ENCODE results near the gene CDH4. TPM values are rescaled to one million over a fixed set of nuclear protein-coding genes. Genes with fewer than 3 reads are reported as not detected.

CDH4 gene
- total and polyA plus RNA-seq, 7 donors: under 0.01 to 0.06 TPM; not detected in 5

GRCh38 chr20:61691978-61692377 is 439.9 kb downstream of the CDH4 start:
- Histone ChIP-seq H3K36me3 (no peaks in the 10 kb centered on the region), H3K27me3 (peaks cover 0 to 62% (median 20%) of the 10 kb centered on the region in 3 donors), H3K9me3 (no peaks in the 10 kb centered on the region), H3K4me1 (no peaks in the 10 kb centered on the region), H3K27ac (no peak overlapping the region), H3K4me3 (no peak overlapping the region)
- intact Hi-C loops (cut with DNase I): no loop called here
- 87 to 92% methylated on average over 1 of the region's 1 CpG for WGBS, 2 donors
- no peak for DNase-seq
- TF ChIP-seq CTCF (IDR thresholded peaks at IDR 0.05) (no peak), POLR2AphosphoS5 (IDR thresholded peaks at IDR 0.05) (no peak), EP300 (IDR thresholded peaks at IDR 0.05) (no peak), POLR2A (IDR thresholded peaks at IDR 0.05) (no peak)

- intact Hi-C loops (cut with DNase I): no loop called here
Measured at GRCh38 chr20:61692479-61692878, 440.4 kb downstream of the CDH4 start.

GRCh38 chr20:61693055-61693600 is 441.1 kb downstream of the CDH4 start:
- peaks cover 0 to 54% (median 18%) of the 10 kb centered on the region in 3 donors for H3K27me3 ChIP-seq
- H3K27ac ChIP-seq: no peak overlapping the region
- no peak overlapping the region for H3K4me3 ChIP-seq
- 73 to 78% methylated on average over 12 of the region's 12 CpGs for WGBS, 2 donors
- no peaks in the 10 kb centered on the region for H3K9me3 ChIP-seq
- intact Hi-C loops (cut with DNase I): no loop called here
- no peaks in the 10 kb centered on the region for H3K4me1 ChIP-seq
- no peaks in the 10 kb centered on the region for H3K36me3 ChIP-seq
- no peak for TF ChIP-seq CTCF (IDR thresholded peaks at IDR 0.05)
- TF ChIP-seq EP300 (IDR thresholded peaks at IDR 0.05): no peak
- TF ChIP-seq POLR2A (IDR thresholded peaks at IDR 0.05): no peak
- no peak for TF ChIP-seq POLR2AphosphoS5 (IDR thresholded peaks at IDR 0.05)
- DNase-seq: no peak

More at GRCh38 chr20:61692479-61692878, 440.4 kb downstream of the CDH4 start:
- no peak overlapping the region for H3K27ac ChIP-seq
- H3K27me3 ChIP-seq: peaks cover 0 to 60% (median 20%) of the 10 kb centered on the region in 3 donors
- no peak overlapping the region for H3K4me3 ChIP-seq
- no peaks in the 10 kb centered on the region for H3K4me1 ChIP-seq
- H3K36me3 ChIP-seq: no peaks in the 10 kb centered on the region
- no peak for DNase-seq
- TF ChIP-seq EP300 (IDR thresholded peaks at IDR 0.05): no peak
- TF ChIP-seq POLR2A (IDR thresholded peaks at IDR 0.05): no peak
- no peak for TF ChIP-seq CTCF (IDR thresholded peaks at IDR 0.05)
- no peak for TF ChIP-seq POLR2AphosphoS5 (IDR thresholded peaks at IDR 0.05)
- H3K9me3 ChIP-seq: no peaks in the 10 kb centered on the region
- WGBS, 2 donors: 77 to 83% methylated on average over 6 of the region's 6 CpGs

GRCh38 chr20:61694682-61695081 is 442.6 kb downstream of the CDH4 start:
- TF ChIP-seq POLR2AphosphoS5 (IDR thresholded peaks at IDR 0.05) (no peak), CTCF (IDR thresholded peaks at IDR 0.05) (no peak), EP300 (IDR thresholded peaks at IDR 0.05) (no peak), POLR2A (IDR thresholded peaks at IDR 0.05) (no peak)
- Histone ChIP-seq H3K4me3 (no peak overlapping the region), H3K27me3 (peaks cover 0 to 48% (median 8%) of the 10 kb centered on the region in 3 donors), H3K4me1 (no peaks in the 10 kb centered on the region), H3K27ac (no peak overlapping the region), H3K36me3 (no peaks in the 10 kb centered on the region), H3K9me3 (no peaks in the 10 kb centered on the region)
- intact Hi-C loops (cut with DNase I): no loop called here
- DNase-seq: no peak
- 77 to 79% methylated on average over 15 of the region's 15 CpGs for WGBS, 2 donors

GRCh38 chr20:61695741-61696140 is 443.7 kb downstream of the CDH4 start:
- Histone ChIP-seq H3K27me3 (peaks cover 0 to 40% (median 0%) of the 10 kb centered on the region in 3 donors), H3K4me1 (no peaks in the 10 kb centered on the region), H3K9me3 (no peaks in the 10 kb centered on the region), H3K36me3 (no peaks in the 10 kb centered on the region), H3K4me3 (no peak overlapping the region), H3K27ac (no peak overlapping the region)
- no peak for DNase-seq
- WGBS, 2 donors: 78 to 81% methylated on average over 9 of the region's 9 CpGs
- TF ChIP-seq EP300 (IDR thresholded peaks at IDR 0.05): no peak
- TF ChIP-seq POLR2A (IDR thresholded peaks at IDR 0.05): no peak
- intact Hi-C loops (cut with DNase I): no loop called here

Data from sigmoid colon (tissue), 7 donors.